Prostate gland (tissue), 2 donors: ENCODE results near the gene AUTS2. TPM values are rescaled to one million over a fixed set of nuclear protein-coding genes. Genes with fewer than 3 reads are reported as not detected.

Source experiments
- DNase-seq: peaks from one replicate; pipeline ENCODE4 v3.0.0-alpha.2; 2019; ENCODE audit warnings: low spot score
- H3K27ac ChIP-seq, 2 donors: fragments of 200-600 bp; sonication (generic); 2 replicates each; pipeline ENCODE4 v1.5.1; 2017 to 2019
- H3K27me3 ChIP-seq: fragments of 200-600 bp; sonication (generic); replicated peaks from 2 replicates; pipeline ENCODE4 v1.5.1; 2019; ENCODE audit not compliant: insufficient read depth
- H3K36me3 ChIP-seq, 2 donors: fragments of 200-600 bp; sonication (generic); 1 replicate in 1 of 2; 2 replicates in 1 of 2; pipeline versions ENCODE4 v1.5.1 to v1.8.1; 2017 to 2019
- H3K4me1 ChIP-seq: fragments of 200-600 bp; sonication (generic); replicated peaks from 2 replicates; pipeline ENCODE4 v1.5.1; 2019
- H3K4me3 ChIP-seq, 2 donors: fragments of 200-600 bp; sonication (generic); 2 replicates each; pipeline ENCODE4 v1.5.1; 2017 to 2019
- H3K9me3 ChIP-seq: fragments of 200-600 bp; sonication (generic); 2 replicates; pipeline ENCODE4 v1.5.1; 2017
- CTCF ChIP-seq, 4 experiments: fragments of 200-600 bp in 2 of 4; fragments of 450-650 bp in 2 of 4; sonication (generic) in 2 of 4; IDR thresholded peaks; 1 replicate in 3 of 4; 2 replicates in 1 of 4; pipeline ENCODE4 v1.5.1; 2016 to 2019; ENCODE audit warnings: antibody characterized with exemption in 4 of 4, mild to moderate bottlenecking in 2 of 4, moderate library complexity in 2 of 4
- POLR2A ChIP-seq: fragments of 450-650 bp; IDR thresholded peaks from one replicate; pipeline ENCODE4 v1.6.1; 2016; ENCODE audit warnings: antibody characterized with exemption, mild to moderate bottlenecking
- POLR2AphosphoS5 ChIP-seq: sonication (generic); formaldehyde crosslinking; IDR thresholded peaks from one replicate; pipeline ENCODE4 v1.6.1; 2017; ENCODE audit warnings: antibody characterized with exemption
- WGBS: methylation state at CpG from one replicate; pipeline ENCODE4 v1.1.5; 2018; 5-methylcytosine and 5-hydroxymethylcytosine counted together
- intact Hi-C: fragments of 100-400 bp; cut with DNase I; formaldehyde crosslinking; loops from one replicate; pipeline ENCODE4 v1.14.2; 2022
- total RNA-seq, 2 donors: library from RNA; depleted of rRNA; stranded (reverse); fragments of >200 nt; gene quantifications; one replicate each; pipeline ENCODE4 v1.1.0, GENCODE V29; 2016

The AUTS2 gene
- total RNA-seq, 2 donors from 2014 or later = 25.0 to 55.2 TPM

- intact Hi-C loops = no loop called here
Measured at GRCh38 chr7:70487886-70488285, 889.6 kb downstream of the AUTS2 start.

GRCh38 chr7:70489813-70490212 is 891.5 kb downstream of the AUTS2 start:
- H3K27ac ChIP-seq = no peak overlapping the region
- 52% methylated on average over 1 of the region's 1 CpG for WGBS
- intact Hi-C loops = no loop called here
- H3K4me1 ChIP-seq = no peaks in the 10 kb centered on the region
- H3K9me3 ChIP-seq = no peaks in the 10 kb centered on the region
- H3K4me3 ChIP-seq = no peak overlapping the region
- TF ChIP-seq CTCF (IDR thresholded peaks at IDR 0.05) = no peak
- no peak for TF ChIP-seq POLR2A
- TF ChIP-seq POLR2AphosphoS5 = no peak
- H3K36me3 ChIP-seq = no peaks in the 10 kb centered on the region
- DNase-seq = no peak
- no peaks in the 10 kb centered on the region for H3K27me3 ChIP-seq

More at GRCh38 chr7:70487886-70488285, 889.6 kb downstream of the AUTS2 start:
- Histone ChIP-seq H3K4me3 (no peak overlapping the region), H3K27ac (no peak overlapping the region), H3K36me3 (no peaks in the 10 kb centered on the region), H3K27me3 (no peaks in the 10 kb centered on the region), H3K4me1 (no peaks in the 10 kb centered on the region), H3K9me3 (no peaks in the 10 kb centered on the region)
- no peak for DNase-seq
- 97% methylated on average over 13 of the region's 13 CpGs for WGBS
- TF ChIP-seq CTCF (IDR thresholded peaks at IDR 0.05) (no peak), POLR2A (no peak), POLR2AphosphoS5 (no peak)

- no peak for DNase-seq
- intact Hi-C loops = no loop called here
- Histone ChIP-seq H3K4me3 (no peak overlapping the region), H3K9me3 (no peaks in the 10 kb centered on the region), H3K36me3 (no peaks in the 10 kb centered on the region), H3K27ac (no peak overlapping the region), H3K4me1 (no peaks in the 10 kb centered on the region), H3K27me3 (no peaks in the 10 kb centered on the region)
- 82% methylated on average over 7 of the region's 7 CpGs for WGBS
- no peak for TF ChIP-seq CTCF (IDR thresholded peaks at IDR 0.05)
- TF ChIP-seq POLR2A = no peak
- no peak for TF ChIP-seq POLR2AphosphoS5
Measured at GRCh38 chr7:70492625-70493024, 894.4 kb downstream of the AUTS2 start.

- Histone ChIP-seq H3K27me3 (no peaks in the 10 kb centered on the region), H3K36me3 (no peaks in the 10 kb centered on the region), H3K4me3 (no peak overlapping the region), H3K9me3 (no peaks in the 10 kb centered on the region), H3K27ac (no peak overlapping the region), H3K4me1 (no peaks in the 10 kb centered on the region)
- WGBS = 55% methylated on average over 6 of the region's 6 CpGs
- TF ChIP-seq POLR2AphosphoS5 (no peak), CTCF (IDR thresholded peaks at IDR 0.05) (no peak), POLR2A (no peak)
- intact Hi-C loops = no loop called here
- DNase-seq = no peak
Measured at GRCh38 chr7:70494225-70495032, 896.2 kb downstream of the AUTS2 start.

GRCh38 chr7:70495033-70495376 is 896.7 kb downstream of the AUTS2 start:
- H3K4me1 ChIP-seq = no peaks in the 10 kb centered on the region
- no peaks in the 10 kb centered on the region for H3K9me3 ChIP-seq
- intact Hi-C loops = no loop called here
- TF ChIP-seq POLR2AphosphoS5 = no peak
- H3K27me3 ChIP-seq = no peaks in the 10 kb centered on the region
- H3K36me3 ChIP-seq = no peaks in the 10 kb centered on the region
- 52% methylated on average over 3 of the region's 3 CpGs for WGBS
- no peak overlapping the region for H3K4me3 ChIP-seq
- no peak overlapping the region for H3K27ac ChIP-seq
- no peak for DNase-seq
